Measurements from ENCODE around the gene ZCCHC24.

ZCCHC24 gene

DNA sequence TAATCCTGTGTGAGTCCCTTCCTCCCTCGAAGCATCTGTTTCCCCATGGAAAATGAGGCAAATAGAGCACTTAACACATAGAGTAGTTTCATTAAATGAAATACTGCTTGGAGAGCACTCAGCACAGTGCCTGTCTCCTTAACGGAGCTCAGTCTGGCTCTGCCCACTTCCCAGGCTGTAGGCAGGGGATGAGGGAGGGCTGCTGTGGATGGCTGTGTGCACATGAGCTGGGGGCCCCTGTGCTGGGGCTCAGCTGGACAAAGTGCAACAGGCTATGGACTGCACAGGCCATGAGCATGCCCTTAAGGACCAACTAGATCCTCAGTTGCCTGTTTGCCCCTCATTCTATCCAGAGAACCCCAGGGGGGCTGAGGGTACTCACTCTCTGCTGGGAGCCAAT lies 14.5 kb downstream of the ZCCHC24 start:
- no peak for DNase-seq

DNA sequence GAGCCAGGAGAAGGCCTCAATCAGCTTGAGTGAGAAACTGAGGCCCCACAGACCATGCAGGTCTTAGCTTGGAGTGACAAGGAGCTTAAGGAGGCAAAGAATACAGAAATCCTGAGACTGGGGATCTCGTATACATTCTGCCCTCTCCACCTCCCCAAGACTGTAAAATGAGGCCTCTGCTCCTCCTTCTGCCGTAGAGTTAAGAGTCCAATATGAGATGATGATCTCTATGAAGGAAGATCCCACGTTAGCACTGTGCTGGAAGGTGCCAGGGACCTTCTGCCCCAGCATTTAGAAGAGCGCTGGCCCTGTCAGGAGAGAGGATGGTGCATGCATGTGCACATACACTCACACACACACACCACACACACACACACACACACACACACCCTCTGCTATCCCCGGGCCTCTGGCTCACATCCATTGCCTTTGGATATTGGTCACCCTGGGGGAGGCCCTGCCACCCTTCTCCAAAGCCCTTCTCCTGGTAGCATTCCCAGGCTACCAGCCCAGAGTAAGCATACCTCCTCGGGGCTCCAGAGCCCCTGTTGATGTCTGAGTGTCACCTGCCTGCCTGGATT lies 15.0 kb downstream of the ZCCHC24 start:
- no peak for DNase-seq

DNA sequence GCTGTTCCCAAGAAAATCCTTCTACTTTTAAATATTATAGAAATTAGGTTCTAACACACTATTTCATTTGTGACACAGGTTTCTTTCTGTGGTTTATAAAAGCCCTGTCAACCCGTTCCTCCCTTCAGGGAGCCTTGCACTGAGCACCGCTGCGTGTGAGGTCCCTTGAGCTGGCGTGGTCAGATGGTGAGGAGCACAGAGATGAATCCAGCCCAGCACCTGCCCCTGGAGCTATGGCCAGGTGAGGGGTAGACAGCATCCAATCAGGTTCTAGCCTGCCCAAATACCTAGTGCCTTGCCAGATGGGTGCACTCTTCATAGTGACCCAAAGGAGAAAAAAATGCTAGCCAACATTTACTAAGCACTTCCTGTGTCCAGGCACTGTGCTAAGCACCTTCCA lies 15.7 kb downstream of the ZCCHC24 start:
- DNase-seq = no peak

DNA sequence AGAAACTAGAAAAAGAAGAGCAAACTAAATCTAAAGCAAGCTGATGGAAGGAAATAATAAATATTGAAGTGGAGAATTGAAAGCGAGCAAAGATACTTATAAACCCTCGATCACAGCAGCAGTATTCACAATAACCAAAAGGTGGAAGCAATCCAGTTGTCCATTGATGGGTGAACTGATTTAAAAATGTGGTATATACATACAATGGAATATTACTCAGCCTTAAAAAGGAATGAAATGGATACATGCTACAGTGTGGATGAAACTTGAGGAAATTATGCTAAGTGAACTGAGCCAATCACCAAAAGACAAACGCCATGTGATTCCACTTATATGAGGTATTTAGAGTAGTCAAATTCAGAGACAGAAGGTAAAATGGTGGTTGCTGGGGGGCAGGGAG lies 17.5 kb downstream of the ZCCHC24 start:
- DNase-seq = no peak

DNA sequence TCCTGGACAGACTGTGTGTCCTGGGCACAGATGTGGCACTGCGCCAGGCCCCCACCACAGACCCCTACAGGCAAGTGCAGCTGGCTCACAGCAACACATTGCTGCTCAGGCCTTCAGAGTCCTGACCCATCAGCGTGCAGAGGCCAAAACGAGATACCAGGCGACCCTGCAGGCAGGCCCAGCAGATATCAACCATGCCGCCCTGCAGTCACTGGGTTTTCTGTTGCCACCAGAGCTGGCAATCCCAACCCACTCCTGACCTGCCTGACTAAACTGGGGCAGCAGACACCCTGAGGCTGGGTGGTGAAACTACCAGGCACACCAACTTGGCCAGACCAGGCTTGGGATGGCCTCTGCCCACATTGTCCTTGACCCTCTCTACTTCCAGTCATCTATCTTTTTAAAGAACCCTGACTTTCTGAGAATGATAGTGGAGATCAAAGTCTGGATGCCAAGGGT lies 20.3 kb downstream of the ZCCHC24 start:
- no peak for DNase-seq

DNA sequence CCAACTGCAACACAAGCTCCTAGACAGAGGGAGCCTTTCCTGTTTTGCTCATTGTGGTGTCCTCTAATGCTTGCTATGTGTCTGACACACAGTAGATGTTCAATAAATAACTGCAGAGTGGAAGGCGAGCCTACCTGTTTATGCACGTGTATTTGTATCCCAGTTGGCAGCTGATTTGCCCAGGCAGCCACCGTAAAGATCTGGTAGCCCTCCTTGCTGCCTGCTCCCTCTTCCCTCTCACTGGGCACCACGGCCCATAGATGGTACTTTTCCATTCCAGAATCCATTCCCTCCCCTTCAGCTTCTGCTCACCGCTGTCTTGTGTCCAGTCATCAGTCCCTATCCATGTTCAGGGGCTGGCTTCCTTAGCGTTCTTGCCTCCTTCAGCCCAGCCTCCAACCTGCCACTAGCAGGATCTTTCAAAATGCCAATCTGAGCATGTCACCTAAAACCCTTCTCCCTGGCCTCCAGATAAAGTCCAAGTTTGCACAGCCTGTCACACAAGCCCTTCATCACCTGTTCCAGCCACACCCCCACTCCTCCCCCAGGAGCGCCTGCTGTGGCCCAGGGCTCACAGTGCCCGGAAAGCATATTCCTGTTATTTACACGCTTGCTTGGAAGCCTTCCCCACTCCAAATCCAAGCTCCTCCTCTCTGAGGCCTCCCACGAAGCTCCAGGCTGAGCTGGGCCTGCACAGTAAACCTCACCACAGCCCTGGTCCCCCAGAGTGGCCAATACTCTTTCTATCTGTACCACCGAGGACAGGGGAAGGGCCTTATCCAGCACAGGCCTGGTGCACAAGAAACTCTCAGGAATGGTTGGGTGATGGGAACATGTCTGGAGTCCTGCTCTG lies 21.0 kb downstream of the ZCCHC24 start:
- peak; percentile 38 for DNase-seq

DNA sequence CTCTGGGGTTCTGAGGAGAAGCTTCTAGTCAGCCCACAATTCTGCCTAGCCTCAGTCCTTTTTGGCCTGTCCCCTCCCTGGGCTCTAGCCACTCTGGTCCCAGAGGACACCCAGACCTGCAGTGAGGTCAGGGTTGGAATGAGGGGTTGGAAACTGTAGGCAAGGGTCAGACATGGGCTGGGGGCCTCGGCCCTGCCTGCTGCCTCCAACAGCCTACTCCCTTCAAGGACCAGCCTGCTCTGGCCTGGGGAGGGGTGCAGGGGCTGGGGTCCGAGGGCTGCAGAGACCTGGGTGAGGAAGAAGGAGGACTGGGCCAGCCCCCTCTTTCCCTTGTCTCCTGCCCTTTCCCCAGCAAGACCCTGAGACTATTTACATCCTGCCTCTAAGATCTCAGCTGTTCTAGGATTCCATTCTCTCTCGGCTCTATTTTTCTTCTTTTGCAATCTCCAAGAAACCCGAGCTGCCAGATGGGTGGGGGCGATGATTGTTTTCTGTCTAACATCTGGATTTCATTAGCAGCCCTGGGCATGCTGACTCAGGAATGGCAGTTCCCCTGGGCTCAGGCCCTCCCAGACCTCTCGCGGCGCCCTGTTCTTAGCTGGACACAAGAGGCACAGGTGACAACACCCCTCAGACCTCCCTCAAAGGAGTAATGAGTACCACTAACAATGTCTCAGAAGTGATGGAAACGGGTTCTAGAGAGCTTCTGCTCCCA lies 23.1 kb downstream of the ZCCHC24 start:
- peak; percentile 94 for DNase-seq

DNA sequence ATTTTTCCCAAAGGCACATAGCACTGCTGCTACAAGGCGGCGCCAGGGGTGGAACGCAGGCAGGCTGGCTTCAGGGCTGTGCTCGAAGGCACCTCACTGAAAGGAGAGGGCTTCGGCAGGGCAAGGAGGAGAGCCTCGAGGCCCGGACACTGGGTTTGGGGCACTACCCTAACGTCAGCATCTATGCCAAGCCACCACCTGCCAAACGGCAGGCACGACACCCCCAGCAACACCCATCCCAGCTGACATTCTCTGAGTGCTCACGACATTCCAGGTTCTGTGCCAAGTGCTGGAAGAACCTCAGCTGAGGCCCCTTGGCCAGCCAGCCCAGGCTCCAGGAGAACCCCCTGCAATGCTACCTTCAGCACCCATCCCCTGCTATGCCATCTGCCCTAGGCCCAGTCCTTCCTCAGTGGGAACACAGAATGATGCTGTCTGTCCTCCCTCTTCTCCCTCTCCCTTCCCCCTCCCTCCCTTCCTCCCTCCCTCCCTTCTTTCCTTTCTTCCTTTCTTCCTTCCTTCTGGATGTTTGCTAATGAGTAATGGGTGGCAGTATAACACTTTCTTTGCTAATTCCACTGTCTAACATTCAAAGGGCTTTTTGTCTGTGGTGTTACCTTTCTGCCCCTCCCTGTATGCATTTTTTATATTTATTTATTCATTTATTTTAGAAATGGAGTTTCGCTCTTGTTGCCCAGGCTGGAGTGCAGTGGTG lies 24.3 kb downstream of the ZCCHC24 start:
- DNase-seq = no peak

DNA sequence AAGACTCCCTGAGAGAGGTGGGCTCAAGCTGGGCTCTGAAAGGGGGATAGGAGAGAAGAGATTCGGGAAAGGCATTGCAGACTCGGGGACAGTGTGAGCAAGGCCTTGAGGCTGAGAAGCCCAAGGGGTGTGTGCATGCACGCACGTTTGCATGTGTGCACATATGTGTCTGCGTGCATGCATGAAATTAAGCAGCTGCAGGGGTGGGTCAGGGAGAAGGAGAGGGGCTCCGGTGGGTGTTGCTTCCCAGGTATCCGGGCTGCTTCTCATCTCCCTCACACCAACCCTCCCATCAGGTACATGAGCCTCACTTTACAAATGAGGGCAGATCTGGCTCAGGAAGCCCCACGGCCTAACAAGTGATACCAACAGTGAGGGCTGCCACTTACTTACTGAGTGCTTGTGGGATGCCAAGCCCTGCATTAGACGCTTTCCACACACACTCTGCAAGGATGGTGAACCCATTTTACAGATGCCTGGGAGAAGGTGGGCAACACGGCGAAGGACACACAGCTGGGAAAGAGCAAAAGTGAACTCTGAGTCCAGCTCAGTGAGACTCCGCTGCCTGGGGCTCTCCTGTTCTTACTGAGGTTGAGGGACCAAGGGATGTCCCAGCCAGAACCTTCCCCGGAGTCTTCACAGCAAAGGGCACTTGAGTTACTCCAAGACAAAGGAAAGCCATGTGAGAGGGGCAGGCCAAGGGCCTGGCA lies 26.4 kb downstream of the ZCCHC24 start:
- DNase-seq = no peak

DNA sequence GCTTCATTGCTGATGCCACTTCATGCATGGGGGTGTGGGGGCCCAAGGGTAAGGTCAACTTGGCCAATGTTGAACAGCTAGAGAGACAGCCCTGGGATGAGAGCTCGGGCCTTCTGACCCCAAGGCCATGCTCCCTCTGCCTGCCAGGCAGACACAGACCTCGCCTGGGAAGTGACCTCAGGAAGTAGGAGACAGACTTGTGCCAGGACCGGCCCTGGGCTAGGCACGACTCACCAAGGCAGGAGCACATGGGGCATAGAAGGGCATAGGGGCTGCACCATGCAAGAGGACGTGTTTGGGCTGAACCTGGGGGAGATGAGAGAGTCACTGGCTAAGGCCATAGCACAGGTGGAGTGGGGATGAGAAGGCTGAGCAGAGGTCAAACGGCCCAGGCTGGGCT lies 27.1 kb downstream of the ZCCHC24 start:
- no peak for DNase-seq

DNA sequence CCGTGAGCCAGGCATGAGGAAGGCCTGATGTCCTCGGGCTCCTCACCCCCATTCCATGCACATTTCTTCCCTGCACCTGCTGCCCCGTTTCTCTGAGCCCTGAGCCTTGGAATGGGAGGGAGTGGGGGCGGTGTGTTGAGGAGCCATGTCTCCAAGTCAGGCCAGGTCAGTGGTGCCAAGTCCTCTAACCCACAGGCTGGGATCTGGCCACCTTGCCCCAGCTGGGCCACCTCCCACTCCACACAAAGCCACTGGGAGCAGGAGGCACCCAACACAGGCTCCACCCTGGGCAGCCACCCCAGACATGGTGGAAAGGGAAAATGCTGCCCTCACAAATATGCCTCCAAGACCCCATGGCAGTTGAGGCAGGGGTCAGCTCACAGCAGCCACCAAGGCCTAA lies 27.7 kb downstream of the ZCCHC24 start:
- no peak for DNase-seq

DNA sequence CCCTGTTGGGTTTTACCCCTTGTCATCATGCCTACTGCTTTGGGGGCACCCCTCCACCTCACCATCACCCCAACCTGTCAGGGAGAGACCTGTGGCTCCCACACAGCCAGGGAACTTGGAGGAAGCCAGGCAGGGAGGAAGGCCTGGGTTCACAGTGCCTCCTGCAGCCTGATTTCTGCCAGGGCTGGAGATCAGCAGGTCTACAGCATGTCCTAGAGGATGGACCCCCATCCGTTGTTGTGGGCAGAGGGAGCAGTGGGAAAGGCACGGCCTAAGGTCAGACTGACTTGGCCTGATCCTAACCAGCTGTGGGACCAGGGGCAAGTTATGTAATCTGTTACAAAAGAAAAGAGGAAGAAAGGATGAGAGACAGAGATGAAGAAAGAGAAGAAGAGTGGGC lies 28.2 kb downstream of the ZCCHC24 start:
- DNase-seq = no peak

DNA sequence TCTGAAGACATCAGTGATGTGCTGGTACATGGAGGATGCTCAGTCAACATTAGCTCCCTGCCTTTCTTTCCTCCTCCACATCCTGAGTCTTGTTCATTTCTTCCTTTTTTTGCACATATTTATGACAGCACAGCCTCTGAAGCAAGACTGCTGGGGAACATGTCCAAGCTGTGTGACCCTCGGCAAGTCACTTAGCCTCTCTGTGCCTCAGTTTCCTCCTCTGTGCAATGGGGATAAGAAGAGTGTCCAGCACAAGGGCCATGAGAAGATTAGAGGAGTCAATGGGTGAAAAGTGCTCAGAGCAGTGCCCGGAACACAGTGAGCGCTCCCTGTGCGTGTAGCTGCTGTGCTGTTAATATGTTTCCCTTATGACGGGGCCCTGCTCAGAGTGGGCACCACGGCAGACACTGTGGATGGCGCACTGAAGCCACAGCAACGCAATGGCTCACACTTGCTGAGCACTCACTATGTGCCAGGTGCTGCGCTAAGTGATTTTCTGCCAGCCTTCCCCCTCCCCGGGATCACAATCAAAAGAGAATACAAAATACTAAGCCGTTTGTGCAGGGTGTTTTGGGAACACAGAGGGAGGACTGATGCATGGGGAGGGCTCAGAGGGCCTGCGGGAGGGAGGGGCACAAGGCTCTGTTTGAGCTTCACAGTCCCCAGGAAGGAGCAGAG lies 28.7 kb downstream of the ZCCHC24 start:
- no peak for DNase-seq

DNA sequence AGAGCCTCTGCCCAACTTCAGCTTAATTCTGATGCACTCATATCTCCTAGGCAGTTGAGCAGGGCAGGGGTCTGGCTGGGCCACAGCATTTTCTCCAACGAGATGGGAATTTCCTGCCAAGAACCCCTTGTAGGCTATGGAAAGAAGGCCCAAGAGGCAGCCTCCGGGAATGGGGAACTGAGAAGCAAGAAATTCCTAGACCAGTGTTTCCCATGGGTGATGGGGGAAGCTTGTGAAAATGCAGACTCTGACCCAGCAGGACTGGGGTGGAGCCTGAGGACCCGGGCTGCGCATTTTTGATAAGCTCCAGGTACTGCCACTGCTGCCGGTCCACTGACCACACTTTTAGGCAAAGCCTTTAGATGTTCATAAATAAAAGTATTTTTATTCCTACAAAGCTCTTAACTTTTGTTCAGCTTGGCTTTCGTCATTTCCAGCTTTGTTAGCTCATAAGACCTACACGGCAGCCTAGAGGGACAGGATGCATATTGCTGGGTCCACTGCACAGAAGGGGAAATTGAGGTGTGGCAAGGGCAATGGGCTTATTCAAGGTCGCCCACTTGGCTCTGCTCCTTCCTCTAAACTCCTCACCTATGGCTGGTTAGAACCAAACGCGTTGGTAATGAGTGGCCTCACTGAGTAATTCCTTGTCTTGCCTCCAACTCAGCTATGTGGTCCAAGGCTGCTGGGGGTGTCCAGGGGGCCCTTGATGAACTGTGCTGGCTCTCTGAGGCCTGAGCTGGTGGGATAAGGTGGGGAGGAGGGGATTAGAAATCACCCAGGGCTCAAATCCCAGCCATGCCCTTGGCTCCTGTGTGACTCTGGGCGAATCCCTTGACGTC lies 29.5 kb downstream of the ZCCHC24 start:
- no peak for DNase-seq

DNA sequence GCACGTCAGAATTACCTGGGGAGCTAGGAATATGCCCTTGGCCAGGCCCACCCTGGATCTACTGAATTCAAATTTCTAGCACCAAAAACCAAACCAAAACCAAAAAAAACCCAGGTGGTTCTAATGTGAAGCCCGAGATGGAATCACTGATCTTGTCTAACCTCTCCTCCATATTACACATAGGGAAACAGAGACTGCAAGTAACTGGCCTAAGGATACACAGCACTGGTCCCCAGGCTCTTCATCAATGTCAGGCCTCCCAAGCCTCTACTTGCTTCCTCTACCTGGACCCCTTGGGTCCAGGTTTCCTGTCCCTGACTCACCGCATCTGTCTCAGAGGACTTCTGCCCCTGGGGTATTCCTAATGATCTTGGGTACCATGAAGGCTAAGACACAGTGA lies 30.7 kb downstream of the ZCCHC24 start:
- no peak for DNase-seq

DNA sequence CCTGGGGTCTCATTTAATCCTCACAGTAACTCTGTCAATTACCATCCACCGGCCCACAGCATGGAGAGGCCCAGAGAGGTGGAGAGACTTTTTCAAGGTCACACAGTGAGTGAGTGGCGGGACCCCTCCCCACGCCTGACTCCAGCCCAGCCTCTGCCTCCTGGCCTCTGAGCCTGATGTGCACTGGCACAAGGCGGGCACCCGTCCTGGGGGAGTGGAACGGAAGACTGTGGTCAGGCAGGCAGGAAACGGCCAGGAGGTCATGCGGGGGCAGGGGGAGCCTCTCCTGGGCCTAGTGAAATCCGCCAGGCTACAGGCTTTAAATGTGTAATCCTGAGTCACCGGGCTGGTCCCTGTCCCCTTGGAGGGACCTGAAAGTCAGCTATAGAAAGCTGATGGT lies 32.2 kb downstream of the ZCCHC24 start:
- no peak for DNase-seq

DNA sequence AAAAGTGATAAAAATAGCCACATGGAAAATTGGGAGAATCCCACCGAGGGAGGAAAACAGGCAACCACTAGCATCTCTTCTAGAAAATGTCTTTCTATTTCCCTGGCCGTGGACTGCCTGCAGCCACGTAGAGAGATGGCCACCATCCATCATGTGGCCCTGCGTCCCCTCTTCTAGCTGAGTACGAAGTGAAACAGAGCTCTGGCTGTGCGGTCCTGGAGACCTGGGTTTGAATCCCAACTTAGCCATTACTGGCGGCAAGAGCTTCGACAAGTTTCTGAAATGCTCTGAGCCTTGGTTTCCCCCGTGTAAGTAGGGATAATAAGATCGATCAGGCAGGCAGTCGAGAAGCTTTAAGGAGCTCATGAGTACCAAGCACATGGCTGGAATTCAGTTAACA lies 32.9 kb downstream of the ZCCHC24 start:
- no peak for DNase-seq

DNA sequence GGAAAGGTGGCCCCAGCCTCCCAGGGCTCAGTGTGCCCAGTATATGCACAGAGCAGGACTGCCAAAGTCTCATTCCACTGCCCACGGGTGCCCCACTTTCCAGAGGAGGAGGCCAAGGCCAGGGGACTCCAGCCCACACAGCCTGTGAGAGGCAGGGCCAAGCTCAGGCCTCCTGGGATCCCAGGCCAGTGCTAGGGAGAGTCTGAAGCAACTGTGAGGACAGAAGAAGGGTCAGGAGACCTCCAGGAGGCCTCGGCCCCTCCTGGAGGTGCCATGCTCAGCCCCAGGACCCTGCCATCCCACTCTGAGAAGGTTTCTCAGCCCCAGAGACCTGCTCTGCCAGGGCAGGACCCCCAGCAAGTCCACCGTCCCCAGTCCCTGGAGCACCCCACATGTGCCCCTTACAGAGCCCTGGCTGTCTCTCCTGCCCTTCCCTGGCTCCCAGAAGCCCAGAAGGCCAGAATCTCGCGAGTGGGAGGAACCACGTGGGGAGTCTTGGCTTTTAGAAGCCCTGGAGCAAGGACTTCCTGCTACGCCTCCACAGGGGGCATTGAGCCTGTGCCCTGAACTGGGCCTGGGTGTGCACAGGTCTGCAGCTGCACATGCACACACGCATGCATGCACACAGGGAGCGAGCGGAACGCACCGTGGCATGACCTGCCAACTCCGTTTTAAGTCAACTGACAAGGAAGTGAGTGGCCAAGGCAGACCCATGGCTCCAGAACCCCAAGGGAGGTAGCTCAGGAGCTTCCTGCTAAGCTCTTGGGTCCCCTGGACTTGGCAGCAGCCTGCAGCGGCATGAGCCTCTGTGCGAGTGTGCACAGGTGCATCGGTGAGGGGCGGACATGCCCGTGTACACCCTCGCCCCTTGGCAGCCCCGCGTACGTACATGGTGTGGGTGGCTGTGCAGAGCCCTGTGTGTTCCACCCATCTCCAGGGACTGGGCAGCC lies 33.6 kb downstream of the ZCCHC24 start:
- no peak for DNase-seq

DNA sequence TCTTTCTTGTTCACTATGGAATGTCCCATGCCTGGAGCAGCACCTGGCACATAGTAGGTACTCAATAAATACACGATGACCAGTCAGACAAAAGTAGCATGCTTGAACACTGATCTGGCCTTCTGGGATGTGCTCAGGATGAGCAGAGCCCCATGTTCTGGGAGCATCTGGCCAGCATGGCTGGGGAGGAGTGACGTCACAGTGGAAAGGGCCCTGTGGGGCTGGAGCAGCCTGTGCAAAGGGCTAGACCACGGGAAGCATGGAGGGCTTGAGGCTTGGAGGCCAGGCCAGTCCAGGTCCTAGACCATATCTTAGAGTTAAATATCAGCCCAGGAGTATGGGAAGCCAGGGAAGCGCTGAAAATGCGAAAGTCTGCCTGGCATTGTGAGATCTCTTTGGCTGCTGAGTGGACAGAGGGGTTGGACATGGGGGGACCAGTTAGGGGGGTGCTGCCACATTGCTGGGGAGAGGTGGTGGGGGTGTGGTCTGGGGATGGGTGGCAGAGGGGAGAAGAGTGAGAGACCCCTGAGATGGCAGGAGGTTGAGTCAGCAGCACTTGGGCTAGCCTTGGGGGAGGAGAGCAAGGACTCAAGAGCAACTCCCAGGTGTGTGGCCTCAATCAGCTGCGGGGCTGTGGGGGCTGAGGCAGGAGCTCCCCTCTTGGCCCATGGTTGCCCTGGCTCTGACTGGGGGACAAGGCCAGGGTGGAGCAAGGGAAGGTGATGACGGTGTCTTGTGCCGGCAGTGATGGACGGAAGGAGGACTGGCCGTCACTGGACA lies 34.9 kb downstream of the ZCCHC24 start:
- DNase-seq = no peak
